ENCODE results near the gene IWS1. TPM values are rescaled to one million over a fixed set of nuclear protein-coding genes. Genes with fewer than 3 reads are reported as not detected.

The IWS1 gene
- 10 to 100 TPM; 29.9 to 46.6 TPM for total RNA-seq

DNA sequence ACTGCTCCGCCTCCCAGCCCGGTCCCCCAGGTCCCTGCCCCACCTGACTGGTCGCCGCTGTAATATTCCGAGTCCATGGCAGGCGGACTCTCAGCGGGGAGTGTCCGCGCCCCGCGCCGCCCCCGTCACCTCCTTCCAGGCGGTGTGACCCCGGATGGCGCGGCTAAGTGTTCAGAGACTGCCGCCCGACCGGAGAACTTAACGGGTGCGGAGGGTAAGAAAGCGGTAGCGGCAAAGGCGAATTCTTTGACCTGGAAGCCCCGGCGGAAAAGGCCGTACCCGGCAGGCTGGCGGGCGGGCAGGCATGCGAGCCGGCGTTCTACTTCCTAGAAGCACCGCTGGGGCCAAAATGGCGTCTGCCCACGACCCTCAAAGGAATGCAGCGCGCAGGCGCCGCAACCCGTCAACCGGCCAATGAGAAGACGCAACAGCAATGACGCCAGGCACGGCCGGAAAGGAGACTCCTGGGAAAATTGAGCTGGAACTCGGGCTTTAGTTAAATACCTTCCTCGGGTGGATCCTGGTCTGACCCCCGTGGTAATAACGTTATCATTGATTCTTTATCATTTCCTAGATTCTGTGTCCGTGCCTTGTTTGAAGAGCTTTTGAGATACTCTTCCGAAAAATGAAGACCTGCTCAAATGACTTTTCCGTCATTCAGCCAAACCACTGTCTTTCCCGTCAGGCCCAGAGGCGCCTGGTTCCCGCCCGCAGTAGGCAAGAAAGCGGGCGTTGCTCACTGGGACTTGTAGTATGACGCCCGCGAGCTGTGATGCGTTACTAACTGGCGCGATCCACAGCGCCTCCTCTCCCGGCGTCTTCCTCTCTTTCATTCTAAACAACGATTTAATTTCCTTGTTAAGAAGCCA, at the start of gene IWS1:
Gene IWS1 (minus strand): TSS at position 358 of the 869 bp plus-strand sequence. CDS start 281 bp downstream, at position 77.

DNA sequence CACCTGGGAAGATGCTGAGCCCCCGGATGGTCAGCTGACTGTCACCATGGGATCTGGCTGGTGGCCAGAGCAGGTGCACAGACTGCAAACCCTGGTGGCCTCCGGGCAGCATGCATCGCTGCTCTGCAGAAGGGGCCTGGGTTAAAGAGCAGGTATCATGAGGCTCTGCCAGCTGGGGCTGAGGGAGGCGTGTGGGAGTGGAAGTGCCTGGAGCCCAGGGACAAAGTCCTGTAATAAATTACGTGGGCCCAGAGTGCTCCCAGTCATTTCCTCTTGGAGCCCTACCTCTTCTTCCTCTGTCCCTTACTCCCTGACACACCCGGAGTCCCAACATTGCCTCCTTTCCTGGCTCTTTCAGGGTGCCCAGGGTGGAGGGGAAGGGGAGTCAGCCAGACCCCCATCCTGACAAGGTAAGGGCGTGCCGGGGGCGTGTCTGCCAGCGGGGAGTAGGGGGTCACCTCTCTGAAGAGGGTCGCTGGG, 9.2 kb upstream of the IWS1 start, which contains the start of gene MYO7B:
Gene MYO7B (plus strand): TSS at position 262 of the 480 bp plus-strand sequence. CDS start 24,040 bp downstream, outside the sequence.

Small RNA genes within 50 kb of the gene (small RNA-seq; reads per million reads assigned to genes)
- gene RNU4-48P = 0 reads per million in 2 donors

Other genes with a start within 250 kb of the IWS1 start
- 10 to 100 TPM; 67.1 to 75.6 TPM for gene ERCC3, start 232.3 kb downstream of the IWS1 start, total RNA-seq
- gene MAP3K2, start 138.5 kb downstream of the IWS1 start, total RNA-seq = 10 to 100 TPM; 26.0 to 49.2 TPM
- gene PROC, start 108.1 kb downstream of the IWS1 start, total RNA-seq = not detected
- gene MYO7B, start 9.2 kb upstream of the IWS1 start, total RNA-seq = 1 to 10 TPM in 1 of 2 donors, under 1 TPM in 1; under 0.01 to 1.3 TPM
- gene GPR17, start 119.7 kb upstream of the IWS1 start, total RNA-seq = under 1 TPM; under 0.01 to 0.33 TPM
- 1 to 10 TPM; 1.7 to 2.4 TPM for gene LIMS2, start 149.0 kb upstream of the IWS1 start, total RNA-seq
- 1 to 10 TPM; 3.3 to 4.8 TPM for gene SFT2D3, start 175.0 kb upstream of the IWS1 start, total RNA-seq